Renal cortex interstitium (tissue), 11 donors: ENCODE results near the gene MAGEA6. TPM values are rescaled to one million over a fixed set of nuclear protein-coding genes. Genes with fewer than 3 reads are reported as not detected.
"Not testable (repeated sequence)": the region's sequence is repeated elsewhere in the genome, so short reads cannot be mapped to it uniquely, and the experiment has no call there.

ENCODE experiments used
- DNase-seq, 11 donors: peaks; one replicate each; pipeline ENCODE4 v3.0.0-alpha.2; 2013; ENCODE audit warnings: low read depth in 9 of 11, low spot score in 4 of 11; ENCODE audit errors: extremely low read depth in 1 of 11
- polyA plus RNA-seq, 3 donors: library from polyadenylated mRNA; unstranded; fragments of 120-200 nt; gene quantifications; one replicate each; pipeline ENCODE4 v1.2.1, GENCODE V29; 2013; ENCODE audit not compliant: insufficient read length in 3 of 3

Gene MAGEA6
- polyA plus RNA-seq, 3 donors, result not detected

DNA sequence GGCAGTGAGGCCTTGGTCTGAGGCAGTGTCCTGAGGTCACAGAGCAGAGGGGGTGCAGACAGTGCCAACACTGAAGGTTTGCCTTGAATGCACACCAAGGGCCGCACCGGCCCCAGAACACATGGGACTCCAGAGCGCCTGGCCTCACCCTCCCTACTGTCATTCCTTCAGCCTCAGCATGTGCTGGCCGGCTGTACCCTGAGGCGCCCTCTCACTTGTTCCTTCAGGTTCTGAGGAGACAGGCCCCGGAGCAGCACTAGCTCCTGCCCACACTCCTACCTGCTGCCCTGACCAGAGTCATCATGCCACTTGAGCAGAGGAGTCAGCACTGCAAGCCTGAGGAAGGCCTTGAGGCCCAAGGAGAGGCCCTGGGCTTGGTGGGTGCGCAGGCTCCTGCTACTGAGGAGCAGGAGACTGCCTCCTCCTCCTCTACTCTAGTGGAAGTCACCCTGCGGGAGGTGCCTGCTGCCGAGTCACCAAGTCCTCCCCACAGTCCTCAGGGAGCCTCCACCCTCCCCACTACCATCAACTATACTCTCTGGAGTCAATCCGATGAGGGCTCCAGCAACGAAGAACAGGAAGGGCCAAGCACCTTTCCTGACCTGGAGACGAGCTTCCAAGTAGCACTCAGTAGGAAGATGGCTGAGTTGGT is 33.5 kb downstream of the MAGEA6 start:
- no peak for DNase-seq

DNA sequence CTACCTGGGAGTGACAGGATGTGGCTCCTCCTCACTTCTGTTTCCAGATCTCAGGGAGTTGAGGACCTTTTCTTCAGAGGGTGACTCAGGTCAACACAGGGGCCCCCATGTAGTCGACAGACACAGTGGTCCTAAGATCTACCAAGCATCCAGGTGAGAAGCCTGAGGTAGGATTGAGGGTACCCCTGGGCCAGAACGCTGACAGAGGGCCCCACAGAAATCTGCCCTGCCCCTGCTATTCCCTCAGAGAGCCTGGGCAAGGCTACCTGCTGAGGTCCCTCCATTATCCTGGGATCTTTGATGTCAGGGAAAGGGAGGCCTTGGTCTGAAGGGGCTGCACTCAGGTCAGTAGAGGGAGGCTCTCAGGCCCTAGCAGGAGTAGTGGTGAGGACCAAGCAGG is 34.4 kb downstream of the MAGEA6 start:
- no peak for DNase-seq

DNA sequence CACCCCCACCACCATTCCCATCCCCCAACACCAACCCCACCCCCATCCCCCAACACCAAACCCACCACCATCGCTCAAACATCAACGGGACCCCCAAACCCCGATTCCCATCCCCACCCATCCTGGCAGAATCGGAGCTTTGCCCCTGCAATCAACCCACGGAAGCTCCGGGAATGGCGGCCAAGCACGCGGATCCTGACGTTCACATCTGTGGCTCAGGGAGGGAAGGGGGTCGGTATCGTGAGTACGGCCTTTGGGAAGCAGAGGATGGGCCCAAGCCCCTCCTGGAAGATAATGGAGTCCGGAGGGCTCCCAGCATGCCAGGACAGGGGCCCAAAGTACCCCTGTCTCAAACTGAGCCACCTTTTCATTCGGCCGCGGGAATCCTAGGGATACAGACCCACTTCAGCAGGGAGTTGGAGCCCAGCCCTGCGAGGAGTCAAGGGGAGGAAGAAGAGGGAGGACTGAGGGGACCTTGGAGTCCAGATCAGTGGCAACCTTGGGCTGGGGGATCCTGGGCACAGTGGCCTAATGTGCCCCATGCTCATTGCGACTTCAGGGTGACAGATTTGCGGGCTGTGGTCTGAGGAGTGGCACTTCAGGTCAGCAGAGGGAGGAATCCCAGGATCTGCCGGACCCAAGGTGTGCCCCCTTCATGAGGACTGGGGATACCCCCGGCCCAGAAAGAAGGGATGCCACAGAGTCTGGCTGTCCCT is 35.2 kb downstream of the MAGEA6 start:
- not testable (repeated sequence) for DNase-seq

DNA sequence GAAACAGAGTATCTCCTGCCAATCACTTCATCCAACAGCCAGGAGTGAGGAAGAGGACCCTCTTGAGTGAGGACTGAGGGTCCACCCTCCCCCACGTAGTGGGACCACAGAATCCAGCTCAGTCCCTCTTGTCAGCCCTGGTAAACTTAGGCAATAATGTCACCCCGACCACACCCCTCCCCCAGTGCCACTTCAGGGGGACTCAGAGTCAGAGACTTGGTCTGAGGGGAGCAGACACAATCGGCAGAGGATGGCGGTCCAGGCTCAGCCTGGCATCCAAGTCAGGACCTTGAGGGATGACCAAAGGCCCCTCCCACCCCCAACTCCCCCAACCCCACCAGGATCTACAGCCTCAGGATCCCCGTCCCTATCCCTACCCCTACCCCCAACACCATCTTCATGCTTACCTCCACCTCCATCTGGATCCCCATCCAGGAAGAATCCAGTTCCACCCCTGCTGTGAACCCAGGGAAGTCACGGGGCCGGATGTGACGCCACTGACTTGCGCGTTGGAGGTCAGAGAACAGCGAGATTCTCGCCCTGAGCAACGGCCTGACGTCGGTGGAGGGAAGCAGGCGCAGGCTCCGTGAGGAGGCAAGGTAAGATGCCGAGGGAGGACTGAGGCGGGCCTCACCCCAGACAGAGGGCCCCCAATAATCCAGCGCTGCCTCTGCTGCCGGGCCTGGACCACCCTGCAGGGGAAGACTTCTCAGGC is 36.1 kb downstream of the MAGEA6 start, which contains the start of the genes CSAG1 and MAGEA12:
Gene CSAG1, minus strand, starts transcription at position 461 of the 715 bp plus-strand sequence. CDS start 1,261 bp downstream, outside the sequence.
Gene MAGEA12, plus strand, starts transcription at position 497 of the 715 bp plus-strand sequence. CDS start 2,405 bp downstream, outside the sequence.
- no peak for DNase-seq

DNA sequence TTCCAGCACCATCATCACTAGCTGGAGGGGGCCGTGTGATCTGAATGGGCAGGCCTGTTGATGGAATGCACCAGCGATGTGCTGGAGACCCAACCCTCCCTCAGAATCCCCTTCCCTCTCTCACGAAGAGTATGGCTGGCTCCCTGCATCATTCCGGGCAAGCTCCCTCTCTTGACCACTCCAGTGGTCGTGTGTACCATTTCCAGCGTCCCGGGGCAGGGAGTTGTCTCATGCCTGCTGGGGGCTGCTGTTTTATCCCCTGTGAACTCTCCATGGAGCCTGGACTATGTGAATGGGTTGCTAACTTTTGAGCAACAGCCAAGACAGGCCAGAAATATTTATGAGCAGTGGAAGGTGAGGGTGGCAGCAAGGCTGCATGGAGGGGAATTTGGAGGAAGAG is 44.1 kb downstream of the MAGEA6 start:
- no peak for DNase-seq

Other genes starting within 250 kb of the MAGEA6 start
- 1 to 10 TPM; 1.2 to 1.6 (median 1.3) TPM for gene GABRQ, start 131.8 kb downstream of the MAGEA6 start, polyA plus RNA-seq
- gene MAGEA3, start 70.9 kb downstream of the MAGEA6 start, polyA plus RNA-seq, result not detected
- not detected for gene CSAG2, start 60.4 kb downstream of the MAGEA6 start, polyA plus RNA-seq
- not detected for gene MAGEA2B, start 55.1 kb downstream of the MAGEA6 start, polyA plus RNA-seq
- gene CSAG1, start 36.0 kb downstream of the MAGEA6 start, polyA plus RNA-seq, result not detected
- not detected for gene MAGEA12, start 35.9 kb downstream of the MAGEA6 start, polyA plus RNA-seq
- not detected for gene MAGEA2, start 15.8 kb downstream of the MAGEA6 start, polyA plus RNA-seq
- gene CSAG3, start 10.5 kb downstream of the MAGEA6 start, polyA plus RNA-seq, result not detected
- 100 to 1,000 TPM; 114 to 130 (median 114) TPM for gene CETN2, start 61.1 kb upstream of the MAGEA6 start, polyA plus RNA-seq
- 10 to 100 TPM; 30.0 to 32.8 (median 30.9) TPM for gene NSDHL, start 61.4 kb upstream of the MAGEA6 start, polyA plus RNA-seq
- 10 to 100 TPM; 37.3 to 52.4 (median 48.5) TPM for gene ZNF185, start 128.4 kb upstream of the MAGEA6 start, polyA plus RNA-seq
- under 1 TPM; 0.16 to 0.39 (median 0.30) TPM for gene PNMA5, start 224.4 kb upstream of the MAGEA6 start, polyA plus RNA-seq